ENCODE results near the gene TTPAL.

Gene TTPAL

GRCh38 chr20:44475694-44476560 lies at the start of gene TTPAL:
Gene TTPAL (plus strand): TSS chr20:44475874. CDS start chr20:44480000, 4,126 bp downstream.
- Mint-ChIP-seq H3K27ac (peak within 1 kb of the TSS; percentile 99), H3K4me1 (peaks cover 37 to 54% of the 10 kb centered on the region in 2 donors), H3K36me3 (peaks cover 8 to 28% of the 10 kb centered on the region in 2 donors), H3K9me3 (no peaks in the 10 kb centered on the region), H3K4me3 (peak within 1 kb of the TSS; percentile 98), H3K27me3 (no peaks in the 10 kb centered on the region)
- peak; percentile 91 to 93 for ATAC-seq (replicated peaks)
- peak; percentile 90 for DNase-seq

- DNase-seq = no peak
Measured at GRCh38 chr20:44425923-44426322, 49.8 kb upstream of the TTPAL start.

GRCh38 chr20:44426879-44427790 lies 48.5 kb upstream of the TTPAL start:
- Mint-ChIP-seq H3K4me1 (no peaks in the 10 kb centered on the region), H3K9me3 (no peaks in the 10 kb centered on the region), H3K27ac (no peak overlapping the region), H3K4me3 (no peak overlapping the region), H3K27me3 (peaks cover 16 to 30% of the 10 kb centered on the region in 2 donors), H3K36me3 (no peaks in the 10 kb centered on the region)
- ATAC-seq (replicated peaks) = no peak
- DNase-seq = no peak

More at GRCh38 chr20:44425923-44426322, 49.8 kb upstream of the TTPAL start:
- Mint-ChIP-seq H3K27me3 (peaks cover 8 to 24% of the 10 kb centered on the region in 2 donors), H3K9me3 (no peaks in the 10 kb centered on the region), H3K4me1 (no peaks in the 10 kb centered on the region), H3K4me3 (no peak overlapping the region), H3K27ac (no peak overlapping the region), H3K36me3 (no peaks in the 10 kb centered on the region)
- no peak for ATAC-seq (replicated peaks)

- Mint-ChIP-seq H3K4me1 (no peaks in the 10 kb centered on the region), H3K27ac (no peak overlapping the region), H3K9me3 (no peaks in the 10 kb centered on the region), H3K27me3 (peaks cover 16 to 36% of the 10 kb centered on the region in 2 donors), H3K4me3 (no peak overlapping the region), H3K36me3 (no peaks in the 10 kb centered on the region)
- ATAC-seq (replicated peaks) = no peak
- no peak for DNase-seq
Measured at GRCh38 chr20:44427804-44428173, 47.9 kb upstream of the TTPAL start.

- Mint-ChIP-seq H3K36me3 (no peaks in the 10 kb centered on the region), H3K27ac (no peak overlapping the region), H3K4me1 (no peaks in the 10 kb centered on the region), H3K27me3 (peaks cover 19 to 41% of the 10 kb centered on the region in 2 donors), H3K4me3 (no peak overlapping the region), H3K9me3 (no peaks in the 10 kb centered on the region)
- DNase-seq = no peak
- ATAC-seq (replicated peaks) = no peak
Measured at GRCh38 chr20:44428174-44429016, 47.3 kb upstream of the TTPAL start.

GRCh38 chr20:44429017-44429339 lies 46.7 kb upstream of the TTPAL start:
- Mint-ChIP-seq H3K27ac (no peak overlapping the region), H3K4me1 (no peaks in the 10 kb centered on the region), H3K36me3 (no peaks in the 10 kb centered on the region), H3K27me3 (peaks cover 16 to 42% of the 10 kb centered on the region in 2 donors), H3K4me3 (no peak overlapping the region), H3K9me3 (no peaks in the 10 kb centered on the region)
- DNase-seq (no peak), ATAC-seq (replicated peaks) (no peak)

GRCh38 chr20:44429419-44430269 lies 46.0 kb upstream of the TTPAL start:
- no peak for ATAC-seq (replicated peaks)
- H3K36me3 Mint-ChIP-seq = no peaks in the 10 kb centered on the region
- peaks cover 16 to 49% of the 10 kb centered on the region in 2 donors for H3K27me3 Mint-ChIP-seq
- no peak for DNase-seq
- no peak overlapping the region for H3K4me3 Mint-ChIP-seq
- no peaks in the 10 kb centered on the region for H3K9me3 Mint-ChIP-seq
- no peak overlapping the region for H3K27ac Mint-ChIP-seq
- no peaks in the 10 kb centered on the region for H3K4me1 Mint-ChIP-seq

GRCh38 chr20:44430270-44431065 lies 45.2 kb upstream of the TTPAL start:
- Mint-ChIP-seq H3K4me1 (no peaks in the 10 kb centered on the region), H3K27me3 (peaks cover 16 to 50% of the 10 kb centered on the region in 2 donors), H3K4me3 (no peak overlapping the region), H3K27ac (no peak overlapping the region), H3K36me3 (no peaks in the 10 kb centered on the region), H3K9me3 (no peaks in the 10 kb centered on the region)
- DNase-seq (no peak), ATAC-seq (replicated peaks) (no peak)

- Mint-ChIP-seq H3K4me3 (no peak overlapping the region), H3K36me3 (no peaks in the 10 kb centered on the region), H3K27me3 (peaks cover 16 to 50% of the 10 kb centered on the region in 2 donors), H3K27ac (no peak overlapping the region), H3K4me1 (no peaks in the 10 kb centered on the region), H3K9me3 (no peaks in the 10 kb centered on the region)
- ATAC-seq (replicated peaks) (no peak), DNase-seq (no peak)
Measured at GRCh38 chr20:44431118-44431501, 44.6 kb upstream of the TTPAL start.

- DNase-seq = no peak
- H3K36me3 Mint-ChIP-seq = no peaks in the 10 kb centered on the region
- H3K4me1 Mint-ChIP-seq = peaks cover 0 to 3% of the 10 kb centered on the region in 2 donors
Measured at GRCh38 chr20:44431502-44432234, 44.0 kb upstream of the TTPAL start.

GRCh38 chr20:44432618-44433577 lies 42.8 kb upstream of the TTPAL start:
- ATAC-seq (replicated peaks) (no peak), DNase-seq (no peak)
- Mint-ChIP-seq H3K4me3 (no peak overlapping the region), H3K9me3 (no peaks in the 10 kb centered on the region), H3K36me3 (no peaks in the 10 kb centered on the region), H3K27me3 (peaks cover 20 to 44% of the 10 kb centered on the region in 2 donors), H3K4me1 (peaks cover 0 to 3% of the 10 kb centered on the region in 2 donors), H3K27ac (no peak overlapping the region)

More at GRCh38 chr20:44431502-44432234, 44.0 kb upstream of the TTPAL start:
- Mint-ChIP-seq H3K9me3 (no peaks in the 10 kb centered on the region), H3K27ac (no peak overlapping the region), H3K27me3 (peaks cover 20 to 50% of the 10 kb centered on the region in 2 donors), H3K4me3 (no peak overlapping the region)
- ATAC-seq (replicated peaks) = no peak

Measured in stimulated activated naive B cell treated with anti-CD40 and anti-IgM and Interleukin-4, amounts not matched to agents 10 μg/mL and 1 μg/mL and 100 μg/mL, for 72 hours (primary cell).